ENCODE measurements around the gene SUGCT.

SUGCT gene

DNA sequence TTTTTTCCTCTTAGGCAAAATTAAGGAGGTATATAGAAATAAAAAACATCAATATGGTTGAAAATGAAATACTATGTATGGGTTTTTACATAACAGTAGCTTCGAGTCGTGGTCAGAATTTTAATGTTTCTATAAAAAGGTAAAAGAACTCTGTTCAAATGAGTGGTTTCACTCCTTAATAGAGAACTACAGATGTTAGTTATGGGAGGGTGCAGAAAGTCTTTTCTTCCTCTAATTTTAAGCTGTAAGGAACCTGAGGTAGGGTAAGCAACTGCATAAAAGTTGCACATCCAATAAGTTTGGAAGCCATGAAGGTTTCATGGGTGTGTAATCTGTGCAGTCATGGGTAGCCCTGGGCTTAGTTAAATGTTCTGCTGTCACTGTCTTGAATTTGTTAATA is 141.3 kb downstream of the SUGCT start:
- no peak for DNase-seq

- no peak for DNase-seq
Observed at GRCh38 chr7:40279991-40280390, 145.2 kb downstream of the SUGCT start.

GRCh38 chr7:40282858-40283257 is 148.1 kb downstream of the SUGCT start:
- no peak for DNase-seq

GRCh38 chr7:40283391-40283790 is 148.6 kb downstream of the SUGCT start:
- DNase-seq = no peak

GRCh38 chr7:40288827-40289226 is 154.0 kb downstream of the SUGCT start:
- DNase-seq = no peak

- no peak for DNase-seq
Observed at GRCh38 chr7:40297741-40298311, 163.0 kb downstream of the SUGCT start.

DNA sequence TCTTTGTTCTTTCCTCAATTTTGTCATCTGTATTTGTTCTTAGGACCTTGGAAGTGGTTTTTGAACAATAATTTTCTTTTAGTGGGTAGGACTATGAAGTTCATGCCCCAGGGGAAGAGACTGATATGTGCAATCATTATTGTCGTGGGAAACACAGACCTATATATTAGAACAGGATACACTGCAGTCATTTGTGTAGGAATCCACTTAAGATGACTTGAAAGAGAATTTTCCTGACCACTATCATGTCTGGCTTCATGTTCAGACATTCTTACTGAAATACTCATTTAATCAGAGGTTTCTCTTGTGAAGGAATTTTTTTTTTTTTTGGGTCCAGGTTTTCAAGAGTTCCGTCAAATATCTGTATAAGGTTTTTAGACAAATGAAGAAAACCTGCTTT is 163.6 kb downstream of the SUGCT start:
- no peak for DNase-seq

- no peak for DNase-seq
Observed at GRCh38 chr7:40299097-40299496, 164.3 kb downstream of the SUGCT start.

DNA sequence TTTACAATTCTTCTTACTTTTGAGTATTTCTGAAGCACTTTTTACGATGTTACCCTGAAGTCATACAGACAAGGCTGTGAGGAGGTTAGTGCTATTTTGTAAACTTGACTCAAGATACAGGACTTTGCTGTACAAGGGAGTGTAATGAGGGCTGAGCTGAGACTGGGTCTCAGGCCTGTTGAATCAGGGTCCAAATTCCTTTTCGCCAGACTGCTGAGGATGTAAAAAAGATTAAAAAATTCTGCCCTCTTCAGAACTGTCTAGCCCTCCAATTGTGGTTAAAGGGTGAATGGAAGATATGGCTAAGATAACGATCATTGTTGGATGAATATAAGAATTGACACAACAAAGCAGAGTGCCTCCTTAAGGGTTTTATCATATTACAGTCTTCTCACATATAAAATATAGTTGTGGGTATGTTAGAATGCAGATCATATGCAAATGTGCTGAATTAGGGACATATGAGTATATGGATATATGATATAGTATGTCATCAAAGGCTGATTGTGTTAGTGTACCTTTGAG is 165.4 kb downstream of the SUGCT start:
- no peak for DNase-seq

- DNase-seq = no peak
Observed at GRCh38 chr7:40301486-40302068, 166.8 kb downstream of the SUGCT start.

DNA sequence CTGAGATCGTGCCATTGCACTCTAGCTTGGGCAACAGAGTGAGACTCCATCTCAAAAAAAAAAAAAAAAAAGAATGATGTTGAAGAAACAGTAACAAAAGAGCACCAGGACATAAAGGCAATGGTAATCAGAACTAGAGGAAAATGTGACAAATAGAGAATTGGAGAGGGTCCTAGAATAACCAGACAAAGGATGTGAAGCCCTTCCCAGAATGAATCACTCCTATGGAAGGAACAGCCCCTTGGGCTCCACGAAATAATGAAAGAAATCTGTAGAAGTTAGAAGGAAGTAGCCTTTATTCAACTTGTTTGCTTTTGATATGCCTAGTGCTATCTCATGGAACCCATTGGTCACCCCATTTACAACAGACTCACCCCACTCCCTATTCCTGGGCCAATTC is 169.2 kb downstream of the SUGCT start:
- no peak for DNase-seq

DNA sequence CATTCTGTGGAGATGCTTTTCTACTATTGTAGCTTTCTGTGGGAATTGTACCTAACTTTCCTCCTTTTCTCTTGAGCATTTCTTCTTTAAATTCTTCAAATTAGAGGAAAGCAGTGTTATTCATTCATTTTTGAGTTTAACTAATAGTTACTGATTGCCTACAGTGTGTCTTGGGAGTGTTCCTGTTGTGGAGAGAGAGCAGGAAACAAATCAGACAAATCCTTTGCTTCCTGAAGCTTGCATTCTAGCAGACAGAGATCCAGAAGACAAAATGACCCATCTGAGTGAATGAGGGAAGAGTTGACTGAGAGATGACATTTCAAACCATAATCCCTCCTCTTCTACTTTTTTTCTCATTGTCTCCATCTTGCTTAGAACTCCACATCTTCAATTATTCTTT is 170.4 kb downstream of the SUGCT start:
- no peak for DNase-seq

GRCh38 chr7:40306025-40306424 is 171.2 kb downstream of the SUGCT start:
- no peak for DNase-seq

DNA sequence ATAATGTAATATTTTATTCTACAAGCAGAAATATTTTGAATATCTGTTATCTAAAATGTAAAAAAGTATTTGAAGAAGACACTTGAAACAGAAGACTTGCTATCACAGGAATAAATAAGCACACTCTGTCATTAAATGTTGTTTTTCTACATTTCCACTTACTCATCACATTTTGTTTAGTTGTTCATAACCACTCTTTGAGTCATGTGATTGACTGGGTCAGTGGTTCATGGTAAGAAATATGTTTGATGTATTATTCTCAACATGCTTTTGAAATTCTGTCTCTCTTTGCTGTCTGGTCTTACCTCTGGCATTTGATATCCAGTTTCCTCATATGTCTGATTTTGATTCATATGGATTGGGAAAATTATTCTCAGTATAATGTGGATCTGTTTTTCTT is 171.8 kb downstream of the SUGCT start:
- DNase-seq = no peak

DNA sequence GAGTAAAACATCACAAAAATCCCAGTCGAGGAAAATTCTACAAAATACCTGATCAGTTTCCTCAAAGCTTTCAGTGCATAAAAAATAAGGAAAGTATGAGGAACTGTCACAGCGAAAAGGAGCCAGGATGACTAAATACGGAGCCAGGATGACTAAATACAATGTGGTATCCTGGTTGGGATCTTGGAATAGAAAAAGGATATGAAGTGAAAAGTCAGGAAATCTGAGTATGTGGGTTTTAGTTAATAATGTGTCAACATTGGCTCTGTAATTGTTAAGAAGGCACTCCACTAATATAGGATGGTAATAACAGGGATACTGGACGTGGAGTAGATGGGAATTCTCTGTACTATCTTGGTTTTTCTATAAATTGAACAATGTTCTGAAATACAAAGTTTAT is 175.5 kb downstream of the SUGCT start:
- no peak for DNase-seq

DNA sequence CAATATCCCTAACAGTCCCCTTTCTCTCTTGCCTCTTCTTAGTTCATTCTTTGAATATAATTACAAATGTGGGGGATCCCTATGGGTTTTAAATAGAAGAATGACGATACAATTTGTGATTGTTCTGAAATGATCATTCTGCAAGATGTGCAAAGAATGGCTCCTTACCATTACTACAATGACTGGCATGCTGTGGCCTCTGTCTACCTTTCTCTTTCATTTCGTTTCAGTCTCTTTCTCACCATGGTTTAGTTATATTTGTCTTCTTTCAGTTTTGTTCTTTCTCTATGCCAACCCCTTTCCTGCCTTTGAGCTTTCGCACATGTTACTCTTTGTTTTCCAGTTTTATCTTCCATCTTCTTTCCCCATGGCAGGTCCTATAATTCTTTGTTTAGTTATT is 176.5 kb downstream of the SUGCT start:
- no peak for DNase-seq

- DNase-seq = no peak
Observed at GRCh38 chr7:40315277-40315676, 180.5 kb downstream of the SUGCT start.

DNA sequence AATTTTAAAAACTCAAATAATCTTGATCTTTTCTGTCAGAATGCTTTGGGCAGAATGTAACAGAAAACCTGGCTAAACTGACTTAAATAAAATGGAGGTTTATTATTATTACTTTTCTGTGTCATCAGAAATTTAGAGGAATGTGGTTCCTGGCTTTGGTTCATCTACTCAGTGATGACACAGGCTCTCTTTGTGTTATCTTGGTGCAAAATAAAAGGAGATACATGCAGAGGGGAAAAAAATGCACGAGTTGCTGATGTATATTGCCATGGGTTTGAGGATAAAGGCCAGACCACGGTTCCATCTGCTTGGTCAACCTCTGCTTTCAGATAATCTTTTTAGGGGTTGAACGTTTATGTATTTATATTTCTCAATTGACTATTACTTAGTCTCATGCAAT is 181.4 kb downstream of the SUGCT start:
- DNase-seq = no peak

GRCh38 chr7:40324914-40325313 is 190.1 kb downstream of the SUGCT start:
- no peak for DNase-seq

GRCh38 chr7:40327113-40327512 is 192.3 kb downstream of the SUGCT start:
- no peak for DNase-seq

DNA sequence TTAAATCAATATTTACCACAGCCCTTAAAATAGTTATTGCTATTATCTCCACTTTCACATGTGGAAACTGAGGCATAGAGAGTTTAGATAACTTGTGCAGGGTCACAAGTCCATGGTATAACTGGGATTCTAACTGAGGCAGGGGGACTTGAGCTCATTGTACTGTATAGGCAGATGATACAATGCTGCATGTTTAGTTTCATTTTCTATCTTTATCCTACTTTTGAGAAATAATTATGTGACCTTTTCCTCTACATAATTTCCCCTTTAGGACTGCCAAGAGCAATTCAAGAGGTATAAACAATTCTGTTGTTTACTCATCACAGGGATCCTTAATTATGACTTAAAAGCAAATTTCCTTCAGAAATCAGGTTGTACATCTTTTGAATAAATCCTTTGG is 193.1 kb downstream of the SUGCT start:
- DNase-seq = no peak

- peak; percentile 50 for DNase-seq
Observed at GRCh38 chr7:40329601-40330153, 194.9 kb downstream of the SUGCT start.

- DNase-seq = no peak
Observed at GRCh38 chr7:40330408-40330807, 195.6 kb downstream of the SUGCT start.

GRCh38 chr7:40331915-40332314 is 197.1 kb downstream of the SUGCT start:
- no peak for DNase-seq

DNA sequence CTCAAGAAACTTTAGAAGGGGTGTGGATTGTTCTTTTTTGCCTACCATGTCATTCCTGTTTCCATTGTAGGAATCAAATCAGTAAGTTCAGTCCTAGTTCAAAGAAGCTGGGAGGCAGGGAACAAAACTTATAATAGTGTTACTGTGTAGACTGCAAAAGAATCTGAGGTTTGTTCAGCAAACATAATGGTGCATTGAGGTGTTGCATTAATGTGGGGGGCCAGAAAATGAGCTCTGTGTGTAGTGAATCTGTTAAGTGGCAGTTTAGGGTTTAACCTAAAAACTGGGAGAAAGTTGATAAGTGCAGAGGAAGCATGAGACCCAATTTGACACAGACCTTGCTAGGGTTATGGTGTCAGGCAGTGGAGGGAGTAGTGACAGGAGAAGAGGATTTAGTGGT is 197.7 kb downstream of the SUGCT start:
- DNase-seq = no peak
